ENCODE data around the gene MDK. TPM values are rescaled to one million over a fixed set of nuclear protein-coding genes. Genes with fewer than 3 reads are reported as not detected.

The MDK gene
- total and polyA plus RNA-seq, 2 donors (not counting 3 experiments of a cell fraction or from before 2014, with no cell fraction given) = 331 to 893 TPM

DNA sequence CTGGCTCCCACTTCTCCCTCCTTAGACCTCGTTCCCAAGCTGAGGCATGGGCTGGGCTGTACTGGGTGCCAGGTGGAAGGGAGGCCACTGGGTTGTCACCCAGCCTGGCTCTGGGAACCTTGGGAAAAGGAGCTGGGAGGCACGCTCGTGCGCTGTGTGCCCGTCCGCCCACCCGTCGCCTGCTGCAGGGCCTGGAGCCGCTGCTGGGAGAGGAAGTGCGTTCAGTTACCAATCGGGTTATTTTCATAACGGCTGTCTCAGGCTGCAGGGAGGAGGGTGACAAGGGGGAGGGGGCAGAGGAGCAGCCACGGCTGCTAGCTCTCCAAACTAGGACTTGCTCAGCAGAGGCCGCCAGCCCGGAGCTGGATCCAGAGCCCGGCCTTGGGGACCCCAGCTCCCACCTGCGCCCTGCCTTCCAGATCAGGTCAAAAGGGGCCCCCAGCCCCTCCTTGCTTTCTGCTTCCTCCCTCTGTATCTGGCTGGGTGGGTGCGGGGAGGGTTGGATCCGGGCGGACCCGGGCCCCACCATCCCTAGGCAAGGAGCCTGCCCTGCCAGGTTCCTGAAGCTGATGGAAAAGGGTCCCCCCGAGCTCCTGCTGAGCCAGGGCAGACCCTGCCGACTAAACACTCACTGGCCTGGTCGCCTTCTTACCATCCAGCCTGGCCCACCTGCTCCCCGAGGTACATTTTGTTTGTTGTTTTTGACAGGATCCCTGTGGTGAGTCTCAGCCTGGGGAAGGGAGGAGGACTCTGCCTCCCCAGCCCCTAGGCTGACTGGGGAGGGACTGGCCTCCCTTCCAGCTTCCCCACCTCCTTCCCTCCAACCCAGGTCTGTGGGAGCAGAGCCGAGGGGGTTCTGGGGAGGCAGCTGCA lies 19.9 kb upstream of the MDK start:
- Histone ChIP-seq H3K9me3 (replicated peaks; ENCODE audit: control insufficient read depth, insufficient read depth, low read length) (no peaks in the 10 kb centered on the region), H4K20me1 (replicated peaks; ENCODE audit: control insufficient read depth, extremely low read depth, insufficient read depth, low read length) (peaks cover 1% of the 10 kb centered on the region), H2AFZ (ENCODE audit: low read depth, low read length) (no peak overlapping the region), H3K36me3 (ENCODE audit: control insufficient read depth in 2 of 2, extremely low read depth in 1 of 2, insufficient read depth in 2 of 2, low read length in 2 of 2) (peaks cover 0 to under 1% of the 10 kb centered on the region in 2 experiments), H3K9me1 (replicated peaks; ENCODE audit: control insufficient read depth, extremely low read depth, insufficient read depth, low read length) (no peaks in the 10 kb centered on the region), H3K4me2 (ENCODE audit: insufficient read depth, low read length) (peak overlapping the region; percentile 21), H3K4me3 (replicated peaks in 1 of 3; ENCODE audit: insufficient read depth in 1 of 3, low read depth in 1 of 3, low read length in 3 of 3) (no peak overlapping the region), H3K27me3 (ENCODE audit: control insufficient read depth in 2 of 2, insufficient read depth in 2 of 2, low read length in 2 of 2) (no peaks in the 10 kb centered on the region), H3K4me1 (ENCODE audit: control insufficient read depth, extremely low read depth, insufficient read depth, low read length) (peaks cover 34% of the 10 kb centered on the region), H3K79me2 (ENCODE audit: control insufficient read depth, insufficient read depth, low read length) (peaks cover 49% of the 10 kb centered on the region), H3K9ac (replicated peaks; ENCODE audit: extremely low read depth, insufficient read depth, low read length) (peak overlapping the region; percentile 53), H3K27ac (ENCODE audit: insufficient read depth, low read depth, low read length) (peak overlapping the region; percentile 80)
- dilution Hi-C loops (cut with MboI; ENCODE audit: extremely low pct_ligation_motif_present, low sequenced_read_pairs) (no loop called here), intact Hi-C loops (cut with micrococcal nuclease) (no loop called here)
- TF ChIP-seq MYC (IDR thresholded peaks at IDR 0.05; ENCODE audit: low read depth, low read length) (no peak), FOS (IDR thresholded peaks at IDR 0.05; ENCODE audit: borderline replicate concordance, insufficient read depth, low read length) (no peak), POLR2AphosphoS5 (IDR thresholded peaks at IDR 0.05; ENCODE audit: insufficient read depth, low read depth, low read length) (no peak), POLR2A (IDR thresholded peaks at IDR 0.05; ENCODE audit: low read depth, low read length) (no peak), EZH2 (IDR thresholded peaks at IDR 0.05; ENCODE audit: borderline replicate concordance, low read depth, low read length, severe bottlenecking) (no peak)
- peak; percentile 82 for FAIRE-seq
- peak; percentile 62 for DNase-seq (ENCODE audit: low read depth, low spot score)
- CTCF ChIA-PET = interaction anchor here (1.1 to 11.6 kb wide), 5 partner anchors 9 to 46 kb away, joined by 3 to 200 read pairs (median 4); partner anchors contain the start of genes CHRM4 and DGKZ
- POLR2A ChIA-PET = interaction anchor here (0.7 kb wide), 1 partner anchor 124 kb away, joined by 3 read pairs; no protein-coding TSS in a partner anchor
- no TSS peak for BruUV-seq (replicated peaks)
